GM19395 (cell line): ENCODE results near the gene SH2D2A.

ENCODE experiments used
- ATAC-seq: cut with Tn5 transposase; IDR thresholded peaks from one replicate; pipeline ENCODE4 v1.9.1; 2021; ENCODE audit warnings: mild to moderate bottlenecking, moderate library complexity; ENCODE audit not compliant: unreplicated experiment

SH2D2A gene

GRCh38 chr1:156805766-156806511, 10.7 kb downstream of the SH2D2A start:
- ATAC-seq: no peak

DNA sequence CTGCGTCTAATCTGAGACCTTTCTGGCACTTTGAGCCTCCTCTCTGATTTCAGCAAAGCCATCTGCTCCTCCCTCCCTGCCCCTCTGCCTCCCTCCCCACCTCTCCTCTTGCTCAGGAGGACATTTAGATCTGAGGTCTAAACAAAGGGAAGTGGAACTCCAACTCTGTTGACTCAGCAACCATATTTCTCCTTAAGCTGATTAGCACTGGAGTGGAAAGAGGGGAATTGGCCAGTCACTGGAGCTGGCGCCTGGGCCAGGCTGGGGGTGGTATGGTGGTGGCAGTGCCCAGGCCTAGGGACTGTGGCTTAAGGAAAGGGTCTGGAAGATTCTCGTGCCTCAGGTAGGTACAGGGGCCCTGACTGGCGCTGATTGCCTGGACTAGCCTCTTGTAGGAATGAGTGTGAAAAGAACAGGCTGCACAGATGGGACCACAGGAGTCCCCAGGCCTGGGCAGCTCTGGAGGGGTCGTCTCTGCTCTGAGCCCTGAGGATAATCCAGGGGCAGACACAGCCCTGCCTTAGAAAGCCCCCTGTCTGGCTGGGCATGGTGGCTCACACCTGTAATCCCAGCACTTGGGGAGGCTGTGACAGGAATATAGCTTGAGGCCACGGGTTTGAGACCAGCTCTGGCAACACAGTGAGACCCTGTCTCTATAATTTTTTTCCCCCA, 11.9 kb downstream of the SH2D2A start:
- no peak for ATAC-seq

DNA sequence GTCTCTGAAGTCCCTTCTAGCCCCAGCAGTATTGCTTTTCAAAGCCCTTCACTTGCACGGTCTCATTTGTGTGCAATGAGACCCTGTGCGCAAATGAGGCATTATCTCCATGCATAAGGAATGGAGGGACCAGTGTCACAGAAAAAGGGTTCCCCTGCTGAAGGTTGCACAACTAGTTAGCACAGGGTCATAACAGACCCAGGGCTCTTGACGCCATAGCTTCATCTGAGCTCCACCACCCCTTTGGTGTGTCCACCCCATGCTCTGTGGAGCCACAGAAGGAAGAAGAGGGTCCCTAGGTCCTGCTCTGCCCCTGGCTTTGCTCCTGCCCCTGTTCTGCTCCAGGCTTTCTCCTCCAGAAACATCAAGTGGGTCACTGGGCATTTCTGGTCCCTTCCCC, 12.6 kb downstream of the SH2D2A start:
- ATAC-seq: no peak

- ATAC-seq: no peak
Measured at GRCh38 chr1:156803086-156803851, 13.4 kb downstream of the SH2D2A start.

DNA sequence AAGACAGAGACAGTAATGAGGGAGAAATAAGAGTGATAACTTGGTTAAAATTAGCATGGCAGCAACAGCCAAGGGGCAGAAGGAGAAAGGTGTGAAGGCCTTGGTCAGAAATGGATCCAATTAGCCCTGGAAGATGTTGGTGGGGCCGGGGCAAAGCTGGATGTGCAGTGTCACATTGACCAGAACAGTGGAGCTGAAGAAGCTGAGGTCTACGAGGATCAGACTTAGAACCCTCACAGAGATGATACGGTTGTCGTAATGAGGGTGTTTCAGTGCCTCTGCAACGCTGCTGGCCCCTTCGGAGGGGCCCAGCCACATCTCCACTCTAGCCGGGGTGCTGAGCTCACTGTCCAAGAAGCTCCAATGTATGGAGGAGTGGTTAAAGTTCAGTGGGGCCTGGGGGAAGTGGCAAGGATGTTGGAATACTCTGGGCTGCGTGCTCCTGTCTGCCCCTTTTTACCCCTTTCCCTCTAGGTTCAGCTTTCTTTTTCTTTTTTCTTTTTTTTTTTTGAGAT, 14.2 kb downstream of the SH2D2A start:
- ATAC-seq: no peak

- no peak for ATAC-seq
Measured at GRCh38 chr1:156801409-156802121, 15.1 kb downstream of the SH2D2A start.

DNA sequence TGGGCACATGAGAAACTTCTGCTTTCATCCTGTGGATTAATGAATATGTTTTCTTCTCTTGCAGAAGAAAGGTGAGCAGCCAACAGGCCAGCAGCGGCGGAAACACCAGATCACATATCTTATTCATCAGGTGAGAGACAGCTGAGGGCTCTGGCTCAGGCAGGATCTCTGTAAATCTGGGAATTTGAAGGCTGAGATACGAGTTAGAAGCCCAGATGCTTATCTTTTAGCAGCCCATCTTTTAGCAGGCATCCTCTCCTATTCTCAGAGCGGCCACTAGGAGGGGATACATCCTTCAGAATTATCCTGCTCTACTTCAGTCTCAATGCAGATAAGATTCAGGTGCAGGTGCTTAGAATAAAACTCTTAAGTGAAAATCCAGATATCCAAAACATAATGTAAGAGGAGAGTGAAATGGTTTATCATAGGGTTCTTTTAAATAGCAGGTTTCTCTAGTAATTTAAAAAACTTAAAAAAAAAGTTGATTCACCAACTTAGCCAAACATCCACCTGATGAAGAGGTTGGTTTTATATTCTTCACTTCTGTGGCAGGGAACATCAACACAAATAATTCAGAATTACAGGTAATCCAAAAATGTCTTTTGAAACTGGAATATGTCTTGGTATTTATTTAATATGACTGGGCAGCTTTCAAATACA, 19.3 kb downstream of the SH2D2A start:
- no peak for ATAC-seq

DNA sequence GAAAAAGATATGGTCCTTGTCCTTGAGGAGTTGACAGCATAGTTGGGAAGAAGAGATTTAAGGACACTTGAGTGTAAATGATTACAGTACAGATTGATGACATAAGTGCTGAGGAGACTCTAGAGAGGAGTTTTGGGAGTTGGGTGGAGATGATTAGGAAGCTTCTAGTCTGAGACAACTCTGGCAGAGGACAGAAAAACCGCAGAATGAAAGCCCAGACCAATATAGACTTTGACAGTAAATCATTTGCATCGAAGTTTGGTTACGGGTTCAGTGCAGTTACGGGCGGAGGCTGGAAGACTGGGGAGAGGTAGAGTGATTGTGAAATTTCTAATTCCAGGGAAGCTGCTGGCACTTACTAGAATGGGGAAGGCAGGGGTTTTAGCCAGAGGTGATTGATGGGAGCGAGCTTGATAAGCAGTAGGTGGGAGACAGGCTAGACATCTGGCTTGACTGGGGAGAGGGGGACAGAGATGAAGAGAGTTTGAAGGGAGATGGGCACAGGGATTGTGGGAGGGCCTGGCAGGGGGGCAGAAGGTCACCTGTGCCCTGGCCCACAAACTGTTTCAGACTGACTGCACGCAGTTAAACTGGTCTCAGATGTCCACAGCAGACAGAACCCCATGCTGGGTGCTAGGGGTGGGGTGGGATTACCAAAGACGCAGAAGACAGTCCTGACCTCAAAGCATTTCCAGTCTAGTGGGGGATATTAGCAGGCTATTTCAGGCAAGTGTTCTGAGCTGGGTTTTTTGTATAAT, 20.1 kb downstream of the SH2D2A start:
- ATAC-seq: no peak

- no peak for ATAC-seq
Measured at GRCh38 chr1:156795787-156796186, 20.9 kb downstream of the SH2D2A start.

DNA sequence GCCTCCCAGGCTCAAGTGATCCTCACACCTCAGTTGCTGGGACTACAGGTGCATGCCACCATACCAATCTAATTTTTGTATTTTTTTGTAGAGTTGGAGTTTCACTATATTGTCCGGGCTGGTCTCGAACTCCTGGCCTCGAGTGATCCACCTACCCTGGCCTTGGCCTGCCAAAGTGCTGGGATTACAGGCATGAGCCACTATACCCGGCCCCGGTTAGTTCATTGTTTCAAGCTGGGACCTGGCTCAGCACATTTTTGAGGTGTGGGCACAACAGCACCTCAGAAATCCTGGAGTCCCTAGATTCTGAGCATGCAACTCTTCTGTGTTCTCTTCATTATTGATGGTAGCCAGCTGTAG, 21.3 kb downstream of the SH2D2A start:
- no peak for ATAC-seq

- no peak for ATAC-seq
Measured at GRCh38 chr1:156794506-156795373, 21.9 kb downstream of the SH2D2A start.

DNA sequence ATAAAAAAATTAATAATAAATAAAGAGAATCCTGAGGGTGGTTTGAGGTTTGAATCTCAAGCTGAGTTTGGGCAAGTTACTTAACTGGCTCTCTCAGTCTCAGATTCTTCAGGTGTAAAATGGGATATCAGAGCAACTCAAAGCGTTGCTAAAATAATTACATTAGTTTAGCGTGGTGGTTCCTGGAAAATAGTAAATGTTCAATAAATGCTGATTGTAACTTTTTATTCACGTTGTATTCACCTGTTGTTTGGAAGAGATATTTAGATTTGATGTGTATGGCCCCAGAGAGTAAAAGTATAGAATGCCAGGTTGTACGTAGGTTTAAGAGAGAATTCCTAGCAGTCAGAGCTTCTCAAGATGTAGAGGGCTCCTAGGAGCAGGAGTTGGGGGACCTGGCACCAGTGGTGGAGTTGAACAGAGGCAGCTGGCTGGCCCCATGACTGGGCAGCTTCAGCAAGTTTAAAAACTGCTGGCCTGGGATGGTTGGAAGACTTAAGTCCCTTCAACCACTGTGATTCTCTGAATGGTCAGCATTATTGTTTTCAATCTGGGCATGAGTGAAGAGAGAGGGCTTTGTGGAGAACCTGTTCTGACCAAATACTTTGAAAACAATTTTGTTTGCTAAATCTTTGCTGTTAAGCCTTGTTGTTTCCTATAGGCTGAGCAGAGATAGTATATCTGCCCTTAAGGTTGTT, 26.9 kb downstream of the SH2D2A start:
- no peak for ATAC-seq

DNA sequence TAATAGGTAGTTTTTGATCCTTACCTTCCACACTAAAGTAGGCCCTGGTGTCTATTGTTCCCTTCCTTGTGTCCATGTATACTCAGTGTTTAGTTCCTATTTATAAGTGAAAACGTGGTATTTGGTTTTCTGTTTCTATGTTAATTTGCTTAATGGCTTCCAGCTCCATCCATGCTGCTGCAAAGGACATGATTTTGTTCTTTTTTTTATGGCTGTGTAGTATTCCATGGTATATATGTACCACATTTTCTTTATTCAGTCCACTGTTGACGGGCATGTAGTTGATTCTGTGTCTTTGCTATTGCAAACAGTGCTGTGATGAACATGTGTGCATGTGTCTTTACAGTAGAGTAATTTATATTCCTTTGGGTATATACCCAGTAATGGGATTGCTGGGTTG, 28.5 kb downstream of the SH2D2A start:
- no peak for ATAC-seq

GRCh38 chr1:156786640-156787039, 30.0 kb downstream of the SH2D2A start:
- ATAC-seq: no peak

DNA sequence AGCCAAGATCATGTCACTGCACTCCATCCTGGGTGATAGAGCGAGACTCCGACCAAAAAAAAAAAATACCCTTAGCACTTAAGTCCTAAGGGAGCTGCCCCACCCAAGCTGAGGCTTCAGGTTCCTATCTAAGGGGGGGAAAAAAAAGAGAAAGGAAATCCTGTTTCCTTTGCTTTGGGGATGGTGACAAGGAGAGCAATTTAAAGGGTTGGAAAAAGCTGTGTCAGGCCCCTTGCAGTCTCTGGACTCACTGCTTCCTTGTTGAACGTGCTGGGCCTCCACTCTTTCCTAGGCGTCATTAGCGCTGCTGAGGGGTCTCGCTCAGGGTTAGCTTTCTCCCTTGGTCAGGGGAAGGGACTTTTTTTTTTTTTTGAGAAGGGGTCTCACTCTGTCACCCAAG, 31.2 kb downstream of the SH2D2A start:
- ATAC-seq: no peak

GRCh38 chr1:156781585-156782186, 35.0 kb downstream of the SH2D2A start:
- no peak for ATAC-seq

- ATAC-seq: no peak
Measured at GRCh38 chr1:156777573-156777972, 39.1 kb downstream of the SH2D2A start.

GRCh38 chr1:156776942-156777341, 39.7 kb downstream of the SH2D2A start:
- no peak for ATAC-seq
